NCI-H748 (cell line): ENCODE results near the gene TTC39B.

ENCODE experiments used
- DNase-seq: peaks from one replicate; lab custom pipeline; 2025; ENCODE audit not compliant: unreplicated experiment; lab: John Stamatoyannopoulos, UW

TTC39B gene

GRCh38 chr9:15304632-15305031 is 2.4 kb downstream of the TTC39B start:
- no peak for DNase-seq

GRCh38 chr9:15300218-15300617 is 6.8 kb downstream of the TTC39B start:
- no peak for DNase-seq

GRCh38 chr9:15299374-15299939 is 7.6 kb downstream of the TTC39B start:
- no peak for DNase-seq

GRCh38 chr9:15298362-15298761 is 8.7 kb downstream of the TTC39B start:
- no peak for DNase-seq

- DNase-seq = no peak
Observed at GRCh38 chr9:15295761-15296405, 11.1 kb downstream of the TTC39B start.

- no peak for DNase-seq
Observed at GRCh38 chr9:15294604-15295003, 12.4 kb downstream of the TTC39B start.

GRCh38 chr9:15293804-15294316 is 13.2 kb downstream of the TTC39B start:
- no peak for DNase-seq

GRCh38 chr9:15293084-15293483 is 13.9 kb downstream of the TTC39B start:
- DNase-seq = no peak

- DNase-seq = no peak
Observed at GRCh38 chr9:15289603-15290002, 17.4 kb downstream of the TTC39B start.

- DNase-seq = no peak
Observed at GRCh38 chr9:15287309-15287708, 19.7 kb downstream of the TTC39B start.

GRCh38 chr9:15286161-15286821 is 20.7 kb downstream of the TTC39B start:
- DNase-seq = no peak

- no peak for DNase-seq
Observed at GRCh38 chr9:15282567-15283285, 24.3 kb downstream of the TTC39B start.

GRCh38 chr9:15280647-15281046 is 26.4 kb downstream of the TTC39B start:
- no peak for DNase-seq

GRCh38 chr9:15278839-15279238 is 28.2 kb downstream of the TTC39B start:
- no peak for DNase-seq

GRCh38 chr9:15278091-15278687 is 28.8 kb downstream of the TTC39B start:
- no peak for DNase-seq

- peak; percentile 47 for DNase-seq
Observed at GRCh38 chr9:15277400-15278090, 29.5 kb downstream of the TTC39B start.

- DNase-seq = peak; percentile 39
Observed at GRCh38 chr9:15276328-15276938, 30.6 kb downstream of the TTC39B start.

GRCh38 chr9:15274425-15274824 is 32.6 kb downstream of the TTC39B start:
- DNase-seq = no peak

GRCh38 chr9:15272377-15272928 is 34.6 kb downstream of the TTC39B start:
- DNase-seq = no peak

GRCh38 chr9:15271403-15271802 is 35.6 kb downstream of the TTC39B start:
- no peak for DNase-seq
